ENCODE data around the gene FXYD4.

FXYD4 gene

DNA sequence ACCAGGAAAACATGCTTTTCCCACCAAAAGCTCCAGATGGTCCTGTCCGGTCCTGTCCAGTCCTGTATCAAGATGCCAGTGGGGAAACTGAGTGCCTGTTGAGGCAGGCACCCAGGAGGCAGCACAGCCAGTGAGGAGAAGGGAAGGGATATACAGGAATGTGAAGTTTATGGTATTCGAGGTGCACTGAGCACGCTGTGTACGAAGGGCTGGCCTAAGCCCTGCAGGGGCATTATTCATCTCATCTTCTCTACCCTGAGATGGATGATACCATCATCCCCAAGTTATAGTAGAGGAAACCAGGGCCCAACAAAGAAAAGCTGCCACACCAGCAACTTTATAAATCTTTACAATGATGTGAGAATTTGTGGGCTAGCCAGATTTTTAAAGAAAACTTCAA lies 23.4 kb upstream of the FXYD4 start:
- FAIRE-seq = no peak

DNA sequence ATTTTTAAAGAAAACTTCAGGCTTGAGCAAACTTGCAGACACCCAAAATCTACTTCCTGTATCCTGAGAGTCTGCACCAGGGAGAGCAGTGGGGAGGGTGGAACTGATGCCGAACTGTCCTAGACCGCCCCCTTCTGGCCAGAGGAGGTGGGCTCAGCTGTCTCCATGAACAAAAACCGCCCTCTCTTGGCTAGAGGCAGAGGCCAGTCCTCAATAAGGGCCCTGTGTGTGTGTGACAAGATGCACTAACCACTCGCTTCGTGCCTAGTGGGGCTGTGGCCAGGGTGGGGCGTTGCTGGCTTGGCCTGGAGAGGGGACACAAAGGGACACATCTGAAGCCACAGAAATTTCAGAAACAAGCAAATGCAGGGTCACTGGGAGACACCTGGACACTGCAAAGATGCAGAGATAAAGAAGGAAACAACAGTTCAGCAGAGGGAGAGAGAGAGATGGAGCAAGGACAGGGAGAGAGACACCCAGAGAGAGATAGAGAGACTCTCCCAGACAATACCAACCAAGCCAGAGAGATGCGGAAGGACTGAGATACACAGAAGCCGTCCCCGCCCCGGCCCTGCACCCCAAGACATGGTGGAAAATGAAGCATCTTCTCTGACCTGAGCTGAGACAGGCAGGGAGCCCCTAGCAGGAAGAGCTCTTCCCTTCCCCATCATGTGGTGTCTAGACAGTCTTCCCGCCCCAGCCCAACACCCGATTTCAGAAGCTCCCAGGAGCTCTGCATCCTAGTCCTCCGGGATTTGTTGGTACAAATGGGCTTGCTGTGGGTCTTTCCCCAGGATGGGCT lies 22.7 kb upstream of the FXYD4 start:
- no peak for FAIRE-seq

DNA sequence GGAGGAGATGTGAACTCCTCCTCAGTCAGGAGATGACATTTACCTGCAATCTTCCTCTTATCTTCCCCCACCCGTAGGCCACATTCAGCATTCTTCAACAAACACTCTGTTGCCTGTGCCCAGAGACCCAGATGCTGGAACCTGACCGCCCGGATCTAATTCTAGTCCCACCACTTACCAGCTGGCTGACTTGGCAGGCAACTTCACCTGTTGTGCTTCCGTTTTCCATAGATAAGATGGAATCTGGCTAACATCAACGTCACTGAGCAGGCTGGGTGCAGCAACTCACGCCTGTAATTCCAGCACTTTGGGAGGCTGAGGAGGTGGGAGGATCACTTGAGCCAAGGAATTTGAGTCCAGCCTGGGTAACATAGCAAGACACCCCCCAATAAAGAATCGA lies 21.3 kb upstream of the FXYD4 start:
- FAIRE-seq = no peak

DNA sequence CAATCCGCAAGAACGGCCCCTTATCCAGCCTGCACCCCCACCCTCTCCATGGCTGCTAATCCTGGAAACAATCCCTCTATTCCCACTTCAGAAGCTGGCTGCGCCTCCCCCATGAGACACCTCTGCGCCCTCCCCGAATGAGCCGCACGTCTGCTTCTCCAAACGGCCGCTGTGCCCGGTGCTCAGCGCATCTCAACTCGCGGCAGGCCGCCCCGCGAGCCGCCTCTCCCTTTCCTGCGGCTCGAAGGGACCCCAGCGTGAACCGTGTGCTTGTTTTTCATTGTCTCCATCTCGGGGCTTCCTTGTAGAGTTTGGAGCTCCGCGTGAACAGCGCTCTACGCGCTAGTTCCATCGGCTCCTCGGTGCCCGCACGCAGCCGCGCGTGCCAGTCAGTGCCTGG lies 20.8 kb upstream of the FXYD4 start:
- no peak for FAIRE-seq

DNA sequence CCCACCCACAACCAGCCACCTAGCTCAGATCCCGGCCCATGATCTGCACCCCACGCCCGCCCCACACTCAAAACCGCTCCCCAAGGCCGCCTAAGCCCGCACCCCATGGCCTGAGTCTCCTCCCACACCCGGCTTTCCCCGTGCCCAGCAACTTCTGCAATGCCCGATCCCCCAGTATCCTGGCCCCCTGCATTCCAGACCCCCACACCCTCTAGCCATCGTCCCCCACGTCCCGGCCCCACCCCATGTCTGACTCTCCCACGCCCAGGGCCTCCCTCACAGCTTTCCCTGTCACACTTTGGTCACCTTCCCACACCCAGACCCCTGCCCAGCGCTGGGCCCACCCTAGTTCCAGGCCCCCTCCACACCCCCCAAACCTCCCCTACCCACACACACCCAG lies 20.1 kb upstream of the FXYD4 start:
- no peak for FAIRE-seq

DNA sequence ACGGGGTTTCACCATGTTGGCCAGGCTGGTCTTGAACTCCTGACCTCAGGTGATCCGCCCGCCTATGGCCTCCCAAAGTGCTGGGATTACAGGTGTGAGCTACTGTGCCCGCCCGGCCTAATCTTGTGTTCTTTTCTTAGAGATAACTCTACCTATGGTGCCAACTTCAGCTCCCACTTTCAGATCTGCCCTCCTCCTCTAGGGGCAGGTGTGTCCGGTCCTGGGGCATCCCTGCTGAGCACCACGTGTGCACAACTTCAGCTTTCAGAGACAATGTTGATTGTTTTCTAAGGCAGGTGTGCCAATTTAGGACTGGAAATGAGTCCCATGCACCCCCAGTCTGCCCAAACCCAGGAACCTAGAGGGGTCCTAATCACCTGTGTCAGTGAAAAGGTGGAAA lies 18.5 kb upstream of the FXYD4 start:
- FAIRE-seq = no peak

DNA sequence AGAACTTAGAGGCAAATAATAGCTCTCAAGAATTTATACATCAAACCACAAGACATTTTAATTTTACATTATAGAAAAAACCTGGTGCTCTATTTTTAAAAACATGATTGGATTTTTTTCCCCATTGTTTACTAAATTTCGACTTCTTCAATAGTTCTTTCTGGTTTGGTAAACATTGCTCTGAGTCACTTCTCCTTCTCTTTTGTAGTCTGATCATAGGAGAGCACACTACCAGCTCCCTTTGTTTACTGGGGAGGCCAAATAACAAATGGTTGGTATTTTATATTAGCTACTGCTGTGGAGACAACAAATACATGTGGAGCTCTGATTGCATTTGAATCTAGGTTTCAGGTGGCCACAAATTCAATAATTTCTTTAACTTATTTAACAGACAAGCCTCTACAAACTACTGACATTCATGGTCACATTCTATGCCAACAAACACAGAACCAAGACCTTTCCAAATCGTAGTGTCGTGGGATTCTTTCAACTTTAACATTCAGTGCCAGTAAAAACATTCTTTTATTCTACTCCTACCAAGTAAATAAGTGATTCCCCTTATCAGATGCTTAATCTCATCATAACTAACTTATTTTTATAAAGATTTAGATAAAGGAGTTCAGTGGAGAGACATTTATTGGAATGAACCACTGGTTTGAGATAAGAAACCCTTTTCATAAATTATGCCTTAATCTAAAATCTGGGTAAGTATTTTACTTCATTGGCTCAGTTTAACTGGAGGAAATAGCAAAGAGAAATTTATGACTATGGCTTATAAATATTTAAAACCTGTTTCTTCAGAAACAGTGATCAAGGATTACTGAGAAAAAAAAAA lies 17.7 kb upstream of the FXYD4 start:
- no peak for FAIRE-seq

DNA sequence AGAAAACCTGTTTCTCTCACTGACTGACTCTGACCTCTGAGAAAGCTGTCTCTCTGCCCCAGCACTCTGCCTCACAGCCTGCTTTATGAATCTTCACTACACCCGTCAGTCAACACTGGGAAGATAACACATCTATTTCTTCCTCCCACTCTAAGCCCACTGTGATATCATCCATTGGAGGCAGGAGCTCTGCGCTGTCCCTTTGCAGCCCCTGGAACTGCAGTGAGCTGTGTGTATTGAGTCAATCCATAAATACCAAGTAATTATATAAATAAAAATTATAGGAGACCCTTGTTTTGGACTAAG lies 17.2 kb upstream of the FXYD4 start:
- no peak for FAIRE-seq

DNA sequence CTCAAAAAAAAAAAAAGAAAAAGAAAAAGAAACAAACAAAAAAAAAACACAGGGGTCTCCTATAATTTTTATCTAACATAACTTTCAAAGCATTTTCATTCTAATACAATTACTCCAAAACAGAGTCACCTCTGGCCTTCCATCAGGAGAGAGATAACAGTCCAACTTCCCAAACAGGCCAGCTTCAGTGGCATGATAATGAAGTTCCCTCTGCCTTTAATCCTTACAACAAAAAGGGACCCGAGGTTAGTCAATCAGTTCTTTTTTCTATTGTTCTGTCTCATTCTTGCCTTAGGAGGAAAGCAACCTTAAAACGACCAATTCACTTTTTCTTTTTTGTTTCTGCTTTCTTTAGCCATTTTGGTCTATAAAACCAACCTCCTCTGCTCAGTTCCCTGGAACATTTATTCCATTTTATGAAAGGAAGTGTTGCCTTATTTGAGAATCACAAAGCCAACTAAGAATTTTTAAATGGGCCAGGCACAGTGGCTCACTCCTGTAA lies 16.5 kb upstream of the FXYD4 start:
- no peak for FAIRE-seq

DNA sequence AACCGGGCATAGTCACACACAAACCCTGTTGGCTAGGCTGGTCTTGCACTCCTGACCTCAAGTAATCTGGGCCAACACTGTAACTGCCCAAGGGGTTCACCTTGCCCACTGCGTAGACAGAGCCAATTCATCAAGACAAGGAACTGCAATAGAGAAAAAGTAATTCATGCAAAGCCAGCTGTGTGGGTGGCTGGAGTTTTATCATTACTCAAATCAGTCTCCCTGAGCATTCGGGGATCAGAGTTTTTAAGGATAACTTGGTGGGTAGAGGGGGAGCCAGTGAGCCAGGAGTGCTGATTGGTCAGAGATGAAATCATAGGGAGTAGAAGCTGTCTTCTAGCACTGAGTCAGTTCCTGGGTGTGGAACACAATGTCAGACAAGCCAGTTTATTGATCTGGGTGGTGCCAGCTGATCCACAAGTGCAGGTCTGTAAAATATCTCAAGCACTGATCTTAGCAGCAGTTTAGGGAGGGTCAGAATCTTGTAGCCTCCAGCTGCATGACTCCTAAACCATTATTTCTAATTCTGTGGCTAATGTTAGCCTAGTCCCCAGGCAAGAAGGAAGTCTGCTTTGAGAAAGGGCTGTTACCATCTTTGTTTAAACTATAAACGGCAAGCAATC lies 15.6 kb upstream of the FXYD4 start:
- no peak for FAIRE-seq

DNA sequence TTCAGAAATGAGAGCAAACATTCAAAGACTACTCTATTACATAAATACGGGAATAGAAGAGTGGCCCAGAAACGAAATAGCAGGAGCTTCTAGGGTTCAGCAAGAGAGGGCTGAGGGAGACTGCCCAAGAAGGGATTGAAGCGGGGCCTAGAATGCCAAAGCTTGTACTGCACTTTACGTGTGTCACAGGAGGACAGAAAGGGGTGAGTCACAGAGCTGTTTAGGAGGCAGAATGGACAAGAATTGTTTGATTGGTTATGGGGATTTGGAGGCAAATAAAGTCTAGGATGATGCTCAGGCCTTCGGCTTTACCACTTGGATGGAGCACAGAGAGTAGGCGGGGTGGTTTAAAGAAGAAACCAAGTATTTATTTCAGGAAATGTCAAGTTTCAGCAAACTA lies 11.3 kb upstream of the FXYD4 start:
- no peak for FAIRE-seq

DNA sequence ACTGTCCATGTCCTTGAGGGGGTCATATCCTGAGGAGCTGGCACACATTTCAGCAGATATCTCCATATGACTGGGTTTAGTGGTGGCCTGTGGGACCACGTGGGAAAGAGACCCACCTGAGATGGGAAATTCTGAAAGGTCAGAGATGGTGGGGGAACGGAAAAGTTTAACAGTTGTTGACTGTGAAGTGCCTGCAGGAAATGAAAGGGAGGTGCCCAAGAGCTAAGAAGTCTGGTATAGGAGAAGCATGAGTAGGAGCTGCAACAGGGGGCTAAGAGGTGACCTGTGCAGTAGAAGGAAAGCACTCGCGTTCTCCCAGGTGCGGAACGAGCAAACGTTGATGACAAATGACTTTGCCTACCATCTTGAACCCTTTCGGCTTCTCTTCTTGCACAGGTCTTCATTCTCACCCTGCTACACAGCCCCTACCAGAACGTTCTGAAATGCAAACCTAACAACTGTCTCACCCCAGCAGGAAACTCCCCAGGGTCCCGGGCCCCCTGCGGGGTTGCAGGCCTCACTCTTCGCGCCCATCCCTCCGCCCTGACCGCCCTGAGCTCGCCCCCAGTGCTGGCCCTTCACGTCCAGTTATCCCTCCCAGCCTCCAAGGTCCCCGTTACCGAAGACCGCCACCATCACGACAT lies 9.8 kb upstream of the FXYD4 start:
- no peak for FAIRE-seq

DNA sequence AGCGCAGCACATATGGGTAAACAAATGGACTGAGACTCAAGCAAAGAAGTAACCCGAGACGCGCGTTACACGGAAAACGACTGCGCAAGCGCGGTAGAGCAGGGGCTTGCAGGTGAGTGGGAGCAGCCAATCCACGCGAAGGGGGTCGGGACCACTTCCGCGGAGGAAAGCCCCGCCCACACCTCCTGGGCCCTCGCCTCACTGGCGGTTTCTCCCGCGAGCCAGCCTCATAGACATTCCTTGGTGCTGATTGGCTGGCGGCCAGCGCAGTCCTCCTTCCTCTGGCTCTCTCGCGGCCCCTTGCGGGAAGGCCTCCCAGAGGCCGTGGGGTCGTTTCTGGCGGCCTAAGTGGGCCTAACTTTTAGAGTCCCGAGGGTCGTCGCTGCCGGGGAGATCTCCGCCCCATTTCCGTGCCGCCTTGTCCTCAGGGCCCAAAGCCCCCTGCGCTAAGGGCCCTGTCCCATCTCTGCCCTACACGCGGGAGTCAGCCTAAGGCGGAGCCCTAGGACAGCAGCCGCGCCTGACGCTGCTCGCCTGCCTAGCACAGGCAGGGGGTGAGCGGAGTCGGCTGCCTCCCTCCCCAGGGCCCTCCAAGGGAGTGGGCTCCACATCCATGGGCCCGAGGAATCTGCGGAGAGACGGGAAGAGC lies 9.1 kb upstream of the FXYD4 start:
- FAIRE-seq = peak; percentile 90

DNA sequence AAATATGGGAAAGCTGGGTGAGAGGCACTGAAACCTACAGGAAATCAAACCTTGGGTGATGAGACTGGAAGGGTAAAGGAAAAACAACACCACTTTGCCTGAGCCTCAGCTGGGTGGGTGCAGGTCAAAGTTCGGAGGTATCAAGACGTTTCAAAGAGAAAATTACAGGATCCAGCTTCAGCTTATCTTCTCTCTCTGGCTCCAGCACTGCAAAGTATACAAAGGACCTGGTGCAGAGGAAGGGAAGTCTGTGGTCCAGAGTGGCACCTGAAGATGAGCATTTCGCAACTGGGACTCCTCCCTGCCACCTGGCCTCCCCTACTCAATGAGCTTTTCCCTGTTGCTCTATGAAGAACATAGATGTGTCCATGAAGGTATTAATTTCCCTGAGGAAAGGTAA lies 6.4 kb upstream of the FXYD4 start:
- no peak for FAIRE-seq

DNA sequence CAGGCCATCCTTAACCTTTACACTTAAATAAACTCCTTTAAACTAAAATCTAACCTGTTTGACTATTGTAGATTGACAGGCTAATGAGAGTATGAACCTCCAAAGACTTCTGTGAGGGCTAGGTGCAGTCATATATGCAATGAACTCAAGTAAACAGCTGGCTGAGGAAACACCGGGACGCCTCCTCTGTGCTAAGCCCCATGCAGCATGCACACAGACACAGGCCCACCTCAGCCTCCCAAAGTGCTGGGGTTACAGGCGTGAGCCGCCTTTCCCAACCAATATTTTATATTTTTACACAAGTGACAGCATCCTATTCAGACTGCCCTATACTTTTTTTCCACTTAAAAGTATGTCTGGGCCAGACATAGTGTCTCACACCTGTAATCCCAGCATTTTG lies 1.5 kb upstream of the FXYD4 start:
- no peak for FAIRE-seq

DNA sequence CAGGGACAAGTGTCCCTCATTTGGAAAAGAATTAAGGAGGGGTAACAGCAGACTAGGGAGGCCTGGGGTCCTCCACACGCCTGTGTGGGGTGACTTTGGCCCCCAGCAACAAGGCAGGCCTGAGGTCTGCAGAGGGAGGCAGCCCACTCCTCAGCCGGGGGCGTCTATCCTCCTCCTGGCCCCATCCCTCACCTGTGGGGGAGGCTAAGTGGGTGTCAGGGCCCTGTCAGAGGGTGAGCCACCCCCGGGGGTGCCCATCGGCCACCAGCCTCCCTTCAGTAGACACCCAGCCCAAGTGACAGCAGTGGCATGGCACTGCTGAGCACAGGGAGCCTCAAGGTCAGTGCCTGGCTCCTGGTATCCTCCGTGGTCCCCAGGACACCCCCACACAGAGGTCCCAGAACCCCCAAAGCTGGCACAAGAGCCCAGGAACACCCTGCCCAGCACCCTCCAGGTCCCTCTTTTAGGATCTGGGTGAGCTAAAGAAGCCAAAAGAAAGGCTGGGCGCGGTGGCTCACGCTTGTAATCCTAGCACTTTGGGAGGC lies 693 bp upstream of the FXYD4 start:
- FAIRE-seq = no peak

DNA sequence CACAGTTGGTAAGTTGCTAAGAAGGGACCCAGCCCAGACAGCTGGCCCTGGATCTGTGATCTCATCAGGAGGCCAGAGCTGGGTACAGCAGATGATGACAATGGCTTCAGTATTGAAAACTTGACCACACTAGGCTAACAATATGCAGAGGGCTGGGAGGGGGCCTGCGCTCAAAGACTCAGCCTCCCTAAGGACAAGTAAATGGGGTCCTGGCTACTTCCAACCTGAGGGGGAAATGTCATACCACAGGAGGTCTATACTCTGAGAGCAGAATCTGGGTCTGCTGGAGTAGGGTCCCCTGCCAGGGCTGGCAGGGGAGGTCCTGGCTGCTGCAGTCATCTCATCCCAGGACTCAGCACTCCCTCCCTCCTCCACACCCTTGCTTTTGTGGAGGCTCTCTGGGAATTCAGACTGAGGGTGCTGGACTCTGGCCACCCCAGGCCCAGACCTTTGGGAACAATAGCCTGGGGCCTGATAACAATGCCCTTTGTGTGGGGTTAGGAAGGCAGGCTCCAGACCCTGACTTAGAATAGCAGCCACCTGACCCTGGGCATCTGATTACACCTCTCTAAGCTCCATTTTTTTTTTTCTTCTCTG lies 1.4 kb downstream of the FXYD4 start:
- FAIRE-seq = no peak

DNA sequence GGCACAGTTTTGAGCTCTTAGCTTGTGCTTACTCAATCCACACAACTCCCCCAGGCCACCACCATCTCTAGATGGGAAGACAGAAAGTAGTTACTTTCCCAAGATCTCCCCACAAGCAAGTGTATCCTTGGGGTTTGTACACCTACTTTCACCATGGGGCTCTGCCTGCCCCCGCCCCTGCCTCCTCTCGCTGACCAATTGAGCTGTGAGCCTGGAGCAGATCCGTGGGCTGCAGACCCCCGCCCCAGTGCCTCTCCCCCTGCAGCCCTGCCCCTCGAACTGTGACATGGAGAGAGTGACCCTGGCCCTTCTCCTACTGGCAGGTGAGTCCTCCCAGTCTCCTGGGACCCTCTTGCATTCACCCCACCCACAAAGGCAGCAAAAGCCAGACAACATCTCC lies 2.0 kb downstream of the FXYD4 start:
- no peak for FAIRE-seq

DNA sequence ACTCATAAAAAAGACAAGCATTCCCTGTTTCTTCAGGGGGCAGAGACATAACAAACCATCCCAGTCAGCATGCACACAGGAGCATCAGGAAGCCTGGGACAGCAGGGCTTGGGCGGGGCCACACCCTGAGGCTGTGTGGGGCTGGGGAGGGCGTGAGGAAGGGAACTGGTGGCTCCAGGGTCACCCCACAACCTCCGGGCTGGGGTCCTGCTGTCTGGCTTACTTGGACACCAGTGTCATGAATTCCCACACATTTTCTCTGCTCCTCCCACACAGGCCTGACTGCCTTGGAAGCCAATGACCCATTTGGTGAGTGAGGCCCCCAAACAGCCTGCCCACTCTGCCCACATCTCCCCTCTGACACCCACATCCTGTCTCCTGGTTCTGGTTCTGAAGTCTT lies 2.8 kb downstream of the FXYD4 start:
- no peak for FAIRE-seq

DNA sequence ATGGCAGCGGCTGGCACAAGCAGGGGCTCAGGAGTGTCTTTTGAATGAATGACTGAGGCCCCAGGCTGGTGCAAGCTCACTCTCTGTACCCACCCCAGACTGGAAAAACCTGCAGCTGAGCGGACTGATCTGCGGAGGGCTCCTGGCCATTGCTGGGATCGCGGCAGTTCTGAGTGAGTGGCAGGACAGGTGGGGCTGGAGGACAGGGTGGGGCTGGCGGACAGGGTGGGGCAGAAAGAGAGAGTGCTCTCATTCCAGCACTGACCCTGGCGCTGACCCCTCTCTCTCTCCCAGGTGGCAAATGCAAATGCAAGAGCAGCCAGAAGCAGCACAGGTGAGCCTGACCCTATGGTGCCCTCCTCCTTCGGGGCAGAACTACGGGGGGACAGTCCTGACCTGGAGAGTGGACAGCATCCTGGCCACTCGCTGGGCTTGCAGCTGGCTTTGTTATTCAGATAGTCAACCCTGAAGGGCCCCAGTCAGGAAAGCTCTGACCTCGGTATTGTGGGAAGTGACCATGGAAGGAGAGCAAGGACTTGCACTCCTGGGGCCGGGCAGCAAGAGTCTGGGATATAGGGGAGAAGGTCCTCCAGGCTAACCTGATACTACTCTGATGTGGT lies 4.1 kb downstream of the FXYD4 start:
- no peak for FAIRE-seq

DNA sequence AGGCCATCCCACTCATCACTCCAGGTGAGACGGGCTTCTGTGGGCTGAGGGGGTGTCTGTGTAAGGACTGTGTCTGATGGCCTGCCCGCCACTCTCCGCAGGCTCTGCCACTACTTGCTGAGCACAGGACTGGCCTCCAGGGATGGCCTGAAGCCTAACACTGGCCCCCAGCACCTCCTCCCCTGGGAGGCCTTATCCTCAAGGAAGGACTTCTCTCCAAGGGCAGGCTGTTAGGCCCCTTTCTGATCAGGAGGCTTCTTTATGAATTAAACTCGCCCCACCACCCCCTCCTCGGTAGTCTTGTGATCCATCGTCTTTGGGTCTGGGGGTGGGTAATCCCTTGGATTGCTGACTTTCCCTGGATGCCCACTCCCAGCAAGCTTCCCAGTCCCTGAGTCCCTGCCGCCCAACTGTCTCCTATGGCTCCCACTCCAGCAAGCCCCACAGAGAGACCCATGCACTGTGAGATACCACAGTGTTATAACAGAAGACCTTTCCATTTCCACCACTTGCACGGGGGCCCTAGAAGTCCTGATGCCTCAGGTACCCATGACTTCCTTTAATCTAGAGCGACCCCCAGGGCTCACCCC lies 4.7 kb downstream of the FXYD4 start:
- no peak for FAIRE-seq

All from islet of Langerhans (tissue), 1 donor.